Measurements from ENCODE around the gene C3AR1. TPM values are rescaled to one million over a fixed set of nuclear protein-coding genes. Genes with fewer than 3 reads are reported as not detected.
"Not testable (repeated sequence)": the region's sequence is repeated elsewhere in the genome, so short reads cannot be mapped to it uniquely, and the experiment has no call there.

C3AR1 gene
- total RNA-seq (2021), result 0.09 TPM in 2 of 3 replicates, not detected in the other
- Bru-seq, nascent RNA, result not detected
- long read RNA-seq, experiment 1, result 0 reads
- long read RNA-seq, experiment 2, result 0 reads
- long read RNA-seq, experiment 3, result 0 reads

DNA sequence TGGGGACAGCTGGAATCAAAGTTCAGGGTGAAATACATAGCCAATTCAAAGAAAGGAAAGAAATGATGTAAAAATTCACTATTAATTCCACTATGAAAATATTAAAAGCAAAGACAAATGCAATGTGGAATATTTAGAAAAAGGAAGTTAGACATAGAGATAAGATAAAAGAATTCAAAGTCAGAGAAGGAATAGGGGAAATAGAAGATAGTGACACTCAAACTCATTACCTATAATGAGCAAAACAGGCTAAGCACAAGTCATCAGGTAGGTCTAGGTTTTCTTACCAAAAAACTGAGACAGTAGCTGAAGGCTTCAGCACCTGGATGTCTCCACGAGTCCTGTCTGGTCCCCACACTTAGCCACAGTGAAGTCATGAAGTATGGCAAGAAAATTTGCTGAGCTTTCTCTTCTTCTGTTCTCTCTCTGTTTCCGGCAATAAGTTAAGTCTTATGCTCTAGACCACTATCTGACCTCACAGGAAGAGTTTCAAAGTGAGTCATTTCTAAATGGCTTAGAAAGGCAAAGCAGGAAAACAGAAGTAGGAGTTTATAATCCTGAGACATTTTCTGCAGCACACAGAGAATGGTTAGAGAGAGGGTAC lies at the start of gene C3AR1:
Gene C3AR1, minus strand, starts transcription at position 369 of the 604 bp plus-strand sequence. CDS start 6,174 bp downstream, outside the sequence.
- ChIA-PET POLR2A (no interaction called here), CTCF (interaction anchor here (0.8 to 1.7 kb wide), 3 partner anchors 13 to 47 kb away, joined by 3 to 6 read pairs (median 4); no protein-coding TSS in a partner anchor)
- H3K27me3 Mint-ChIP-seq (ENCODE audit: low read depth), result no peaks in the 10 kb centered on the region
- ATAC-seq (no peak), DNase-seq (ENCODE audit: low spot score) (no peak)
- H3K4me1 Mint-ChIP-seq, result no peaks in the 10 kb centered on the region
- no peaks in the 10 kb centered on the region for H3K9me3 Mint-ChIP-seq
- TF ChIP-seq GRHL2 (CRISPR knock-in tag; IDR thresholded peaks at IDR 0.05; ENCODE audit: insufficient replicate concordance, severe bottlenecking) (no peak), ETV6 (CRISPR knock-in tag; IDR thresholded peaks at IDR 0.05) (no peak), ZNF416 (CRISPR knock-in tag; IDR thresholded peaks at IDR 0.05) (no peak), RELA (CRISPR knock-in tag; IDR thresholded peaks at IDR 0.05; ENCODE audit: borderline replicate concordance) (no peak), PRDM15 (CRISPR knock-in tag; IDR thresholded peaks at IDR 0.05) (no peak), TEAD4 (CRISPR knock-in tag; IDR thresholded peaks at IDR 0.05) (no peak), CBFB (CRISPR knock-in tag; IDR thresholded peaks at IDR 0.05; ENCODE audit: low read depth) (no peak), ZNF317 (CRISPR knock-in tag; IDR thresholded peaks at IDR 0.05; ENCODE audit: borderline replicate concordance, low read depth) (no peak), ZNF423 (CRISPR knock-in tag; IDR thresholded peaks at IDR 0.05) (no peak), ZNF138 (CRISPR knock-in tag; conservative IDR thresholded peaks at IDR 0.05) (no peak), FOXK1 (CRISPR knock-in tag; IDR thresholded peaks at IDR 0.05) (no peak), SP1 (CRISPR knock-in tag; conservative IDR thresholded peaks at IDR 0.05) (no peak)
- TF ChIP-seq, protein P1, sequence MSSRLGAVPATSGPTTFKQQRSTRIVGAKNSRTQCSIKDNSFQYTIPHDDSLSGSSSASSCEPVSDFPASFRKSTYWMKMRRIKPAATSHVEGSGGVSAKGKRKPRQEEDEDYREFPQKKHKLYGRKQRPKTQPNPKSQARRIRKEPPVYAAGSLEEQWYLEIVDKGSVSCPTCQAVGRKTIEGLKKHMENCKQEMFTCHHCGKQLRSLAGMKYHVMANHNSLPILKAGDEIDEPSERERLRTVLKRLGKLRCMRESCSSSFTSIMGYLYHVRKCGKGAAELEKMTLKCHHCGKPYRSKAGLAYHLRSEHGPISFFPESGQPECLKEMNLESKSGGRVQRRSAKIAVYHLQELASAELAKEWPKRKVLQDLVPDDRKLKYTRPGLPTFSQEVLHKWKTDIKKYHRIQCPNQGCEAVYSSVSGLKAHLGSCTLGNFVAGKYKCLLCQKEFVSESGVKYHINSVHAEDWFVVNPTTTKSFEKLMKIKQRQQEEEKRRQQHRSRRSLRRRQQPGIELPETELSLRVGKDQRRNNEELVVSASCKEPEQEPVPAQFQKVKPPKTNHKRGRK (CRISPR knock-in tag; IDR thresholded peaks at IDR 0.05; ENCODE audit: borderline replicate concordance), result no peak
- H3K4me3 Mint-ChIP-seq, result no peak within 1 kb of the TSS
- no peaks in the 10 kb centered on the region for H3K36me3 Mint-ChIP-seq
- H3K27ac Mint-ChIP-seq, result no peak within 1 kb of the TSS

- not testable (repeated sequence) for DNase-seq (ENCODE audit: low spot score)
These were observed 47.0 kb upstream of the C3AR1 start for GRCh38 chr12:8113117-8113516.

DNA sequence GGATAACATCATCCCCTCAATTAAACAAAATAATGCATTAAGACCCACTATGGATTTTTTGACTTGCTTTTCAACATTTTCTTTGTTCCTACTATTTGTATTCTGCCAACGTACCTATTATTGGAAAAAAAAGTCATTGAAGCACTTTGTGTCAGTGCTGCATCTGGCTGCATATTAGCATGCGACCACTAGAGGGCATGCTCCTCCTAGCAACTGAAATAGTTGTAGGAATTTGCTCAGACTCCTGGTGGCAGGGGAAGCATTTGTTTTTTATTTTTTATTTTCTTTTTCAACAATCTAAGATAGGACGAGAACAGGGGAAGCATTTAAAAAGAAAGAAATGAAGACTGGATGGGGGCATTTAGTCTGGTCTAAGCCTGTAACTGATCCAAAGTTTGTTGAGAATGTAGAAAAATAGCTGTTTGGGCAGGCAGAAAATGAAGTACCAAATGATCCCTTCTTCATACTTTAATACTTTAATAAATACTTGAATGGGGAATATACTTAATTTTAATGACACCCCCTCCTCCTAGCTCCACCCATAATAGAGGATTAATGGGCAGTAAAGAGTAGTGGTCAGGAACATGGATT lies 42.7 kb upstream of the C3AR1 start:
- ATAC-seq (peak; percentile 61), DNase-seq (ENCODE audit: low spot score) (peak; percentile 85)
- ChIA-PET POLR2A (no interaction called here), CTCF (interaction anchor here (0.6 to 2.8 kb wide), 9 partner anchors 10 to 615 kb away, joined by 3 to 20 read pairs (median 5); partner anchors contain the start of gene CLEC4A)
- Mint-ChIP-seq H3K4me1 (no peaks in the 10 kb centered on the region), H3K36me3 (peaks cover 20% of the 10 kb centered on the region), H3K9me3 (peaks cover 22% of the 10 kb centered on the region), H3K27ac (no peak overlapping the region), H3K27me3 (ENCODE audit: low read depth) (no peaks in the 10 kb centered on the region; the same call in 1 of the 2 replicates), H3K4me3 (no peak overlapping the region)
- TF ChIP-seq HMGXB4 (CRISPR knock-in tag; IDR thresholded peaks at IDR 0.05) (no peak), NR3C1 (CRISPR knock-in tag; conservative IDR thresholded peaks at IDR 0.05; ENCODE audit: low read depth) (no peak), CTCF (IDR thresholded peaks at IDR 0.05) (peak; percentile 85)

More at GRCh38 chr12:8113117-8113516, 47.0 kb upstream of the C3AR1 start:
- H3K27me3 Mint-ChIP-seq (ENCODE audit: low read depth); POLR2A ChIA-PET; H3K36me3 Mint-ChIP-seq; H3K27ac Mint-ChIP-seq; CTCF ChIA-PET; H3K9me3 Mint-ChIP-seq; H3K4me3 Mint-ChIP-seq; ATAC-seq; H3K4me1 Mint-ChIP-seq: not testable (repeated sequence)
